ENCODE measurements around the gene LGMN. TPM values are rescaled to one million over a fixed set of nuclear protein-coding genes. Genes with fewer than 3 reads are reported as not detected.

LGMN gene
- total and polyA plus RNA-seq, 2 experiments from 2014 or later, result 60.0 to 83.5 TPM

- DNase-seq (ENCODE audit: low spot score), result no peak
- H3K4me3 ChIP-seq, result no peak overlapping the region
- no peaks in the 10 kb centered on the region for H3K4me1 Mint-ChIP-seq
- H3K36me3 Mint-ChIP-seq (ENCODE audit: low read depth), result no peaks in the 10 kb centered on the region
- H3K27ac Mint-ChIP-seq, result no peak overlapping the region
- no peaks in the 10 kb centered on the region for H3K27me3 ChIP-seq (ENCODE audit: insufficient read depth)
- H3K4me2 ChIP-seq, result no peak overlapping the region
- TF ChIP-seq ZNF462 (CRISPR knock-in tag; IDR thresholded peaks at IDR 0.05) (no peak), EZH2 (IDR thresholded peaks at IDR 0.05; ENCODE audit: low read depth, unreplicated experiment) (no peak), JUNB (IDR thresholded peaks at IDR 0.05; ENCODE audit: unreplicated experiment) (no peak)
- no peaks in the 10 kb centered on the region for H3F3A ChIP-seq (replicated peaks; ENCODE audit: low read depth)
- H3K79me2 ChIP-seq (replicated peaks; ENCODE audit: insufficient read depth), result no peaks in the 10 kb centered on the region
- H3K9me2 ChIP-seq (ENCODE audit: insufficient read depth), result no peaks in the 10 kb centered on the region
- no peaks in the 10 kb centered on the region for H3K36me3 ChIP-seq (ENCODE audit: insufficient read depth)
- no peaks in the 10 kb centered on the region for H4K20me1 ChIP-seq (replicated peaks; ENCODE audit: insufficient read depth)
- H3K4me3 Mint-ChIP-seq, result no peak overlapping the region
- ATAC-seq, result no peak
- H3K4me1 ChIP-seq (ENCODE audit: insufficient read depth), result no peaks in the 10 kb centered on the region
- no peak overlapping the region for H3K27ac ChIP-seq (ENCODE audit: low read depth)
- H3K27me3 Mint-ChIP-seq (ENCODE audit: insufficient read depth, low read depth, poor library complexity), result peaks cover 4% of the 10 kb centered on the region
- H3K9me3 Mint-ChIP-seq, result no peaks in the 10 kb centered on the region; the same call in 2 of the 3 replicates
- H2AFZ ChIP-seq, result no peak overlapping the region
Observed at GRCh38 chr14:92678766-92679165, 69.7 kb downstream of the LGMN start.

- Mint-ChIP-seq H3K4me3 (no peak overlapping the region), H3K9me3 (no peaks in the 10 kb centered on the region; the same call in 2 of the 3 replicates), H3K4me1 (no peaks in the 10 kb centered on the region), H3K36me3 (ENCODE audit: low read depth) (no peaks in the 10 kb centered on the region), H3K27me3 (ENCODE audit: insufficient read depth, low read depth, poor library complexity) (peaks cover 4% of the 10 kb centered on the region), H3K27ac (no peak overlapping the region)
- Histone ChIP-seq H3K79me2 (replicated peaks; ENCODE audit: insufficient read depth) (no peaks in the 10 kb centered on the region), H3K4me1 (ENCODE audit: insufficient read depth) (no peaks in the 10 kb centered on the region), H2AFZ (no peak overlapping the region), H3F3A (replicated peaks; ENCODE audit: low read depth) (no peaks in the 10 kb centered on the region), H4K20me1 (replicated peaks; ENCODE audit: insufficient read depth) (no peaks in the 10 kb centered on the region), H3K36me3 (ENCODE audit: insufficient read depth) (no peaks in the 10 kb centered on the region), H3K27ac (ENCODE audit: low read depth) (no peak overlapping the region), H3K9me2 (ENCODE audit: insufficient read depth) (no peaks in the 10 kb centered on the region), H3K4me2 (no peak overlapping the region), H3K4me3 (no peak overlapping the region), H3K27me3 (ENCODE audit: insufficient read depth) (no peaks in the 10 kb centered on the region)
- DNase-seq (ENCODE audit: low spot score) (no peak), ATAC-seq (no peak)
- TF ChIP-seq POLR2AphosphoS5 (IDR thresholded peaks at IDR 0.05; ENCODE audit: low read depth) (no peak), ETS1 (IDR thresholded peaks at IDR 0.05) (no peak), REST (IDR thresholded peaks at IDR 0.05; ENCODE audit: unreplicated experiment) (no peak), ZNF114 (CRISPR knock-in tag; IDR thresholded peaks at IDR 0.05) (no peak), EZH2phosphoT487 (IDR thresholded peaks at IDR 0.05; ENCODE audit: unreplicated experiment) (no peak), NANOG (IDR thresholded peaks at IDR 0.05; ENCODE audit: borderline replicate concordance) (no peak), CREB1 (CRISPR knock-in tag; IDR thresholded peaks at IDR 0.05; ENCODE audit: low read depth) (no peak)
Observed at GRCh38 chr14:92677955-92678354, 70.5 kb downstream of the LGMN start.

Measured in GM23338 (cell line).